Osteoblast (primary cell): ENCODE measurements around the gene FAF1. TPM values are rescaled to one million over a fixed set of nuclear protein-coding genes. Genes with fewer than 3 reads are reported as not detected.

Source experiments
- DNase-seq: peaks from one replicate; pipeline ENCODE4 v3.0.0; 2011; ENCODE audit warnings: low spot score, mixed read lengths; ENCODE audit not compliant: insufficient read length; ENCODE audit errors: missing footprints
- H2AFZ ChIP-seq: 2 replicates; pipeline ENCODE4 v1.6.0; 2011; ENCODE audit warnings: mild to moderate bottlenecking, low read length
- H3K27ac ChIP-seq: 2 replicates; pipeline ENCODE4 v1.5.1; 2011; ENCODE audit warnings: mild to moderate bottlenecking, low read depth, low read length, moderate library complexity
- H3K27me3 ChIP-seq: 2 replicates; pipeline ENCODE4 v1.6.0; 2012; ENCODE audit warnings: mild to moderate bottlenecking, control low read depth, inconsistent platforms, low read length, moderate library complexity; ENCODE audit not compliant: insufficient read depth
- H3K36me3 ChIP-seq: 2 replicates; pipeline ENCODE4 v1.5.1; 2011; ENCODE audit warnings: mild to moderate bottlenecking, low read length, control low read depth, moderate library complexity; ENCODE audit not compliant: insufficient read depth
- H3K4me1 ChIP-seq: 2 replicates; pipeline ENCODE4 v1.5.1; 2011; ENCODE audit warnings: mild to moderate bottlenecking, low read length, control low read depth, moderate library complexity; ENCODE audit not compliant: insufficient read depth
- H3K4me2 ChIP-seq: 2 replicates; pipeline ENCODE4 v1.6.0; 2011; ENCODE audit warnings: mild to moderate bottlenecking, low read length; ENCODE audit not compliant: insufficient read depth
- H3K4me3 ChIP-seq: fragments of 200-600 bp; sonication (generic); 3 replicates; pipeline ENCODE4 v1.5.1; 2012; ENCODE audit warnings: mild to moderate bottlenecking, low read length, inconsistent platforms; ENCODE audit not compliant: insufficient read depth
- H3K79me2 ChIP-seq: 2 replicates; pipeline ENCODE4 v1.6.0; 2012; ENCODE audit warnings: mild to moderate bottlenecking, low read length, control low read depth, inconsistent platforms; ENCODE audit not compliant: insufficient read depth
- H3K9me3 ChIP-seq: 2 replicates; pipeline ENCODE4 v1.5.1; 2011; ENCODE audit warnings: low read depth, low read length, control low read depth
- H4K20me1 ChIP-seq: 2 replicates; pipeline ENCODE4 v1.6.0; 2012; ENCODE audit warnings: mild to moderate bottlenecking, low read length, control low read depth; ENCODE audit not compliant: insufficient read depth
- CTCF ChIP-seq: IDR thresholded peaks from 2 replicates; pipeline ENCODE4 v1.5.1; 2011; ENCODE audit warnings: mild to moderate bottlenecking, low read depth, low read length, moderate library complexity; ENCODE audit errors: extremely low read depth
- total RNA-seq: library from RNA; depleted of rRNA; stranded (reverse); fragments of >200 nt; gene quantifications from 2 replicates; pipeline ENCODE4 v1.2.3, GENCODE V29; 2012

FAF1 gene
- total RNA-seq, 1 donor: 40.5 TPM

DNA sequence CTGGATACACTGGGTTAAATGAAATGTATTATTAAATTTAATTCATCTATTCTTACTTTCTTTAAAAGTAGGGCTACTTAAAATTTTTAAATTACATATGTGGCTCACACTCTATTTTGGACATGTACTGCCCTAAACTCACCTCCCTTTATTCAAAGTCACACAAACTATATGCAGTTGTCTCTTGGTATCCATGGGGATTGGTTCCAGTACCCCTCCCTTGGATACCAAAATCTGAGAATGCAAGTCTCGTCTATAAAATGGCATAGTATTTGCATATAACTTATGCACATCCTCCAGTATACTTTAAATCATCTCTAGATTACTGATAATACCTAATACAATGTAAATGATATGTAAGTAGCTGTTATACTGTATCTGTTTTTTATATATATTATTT, 57.6 kb downstream of the FAF1 start:
- no peak overlapping the region for H3K4me3 ChIP-seq
- H3K4me2 ChIP-seq: no peak overlapping the region
- H3K9me3 ChIP-seq: no peaks in the 10 kb centered on the region
- H4K20me1 ChIP-seq: no peaks in the 10 kb centered on the region
- no peak for TF ChIP-seq CTCF
- peaks cover 23% of the 10 kb centered on the region for H3K79me2 ChIP-seq
- H3K27me3 ChIP-seq: no peaks in the 10 kb centered on the region
- H2AFZ ChIP-seq: no peak overlapping the region
- H3K36me3 ChIP-seq: no peaks in the 10 kb centered on the region
- no peaks in the 10 kb centered on the region for H3K4me1 ChIP-seq
- DNase-seq: no peak
- H3K27ac ChIP-seq: no peak overlapping the region

GRCh38 chr1:50901872-50902271, 58.2 kb downstream of the FAF1 start:
- no peak for DNase-seq
- Histone ChIP-seq H3K79me2 (peaks cover 25% of the 10 kb centered on the region), H2AFZ (no peak overlapping the region), H3K36me3 (no peaks in the 10 kb centered on the region), H3K9me3 (no peaks in the 10 kb centered on the region), H4K20me1 (no peaks in the 10 kb centered on the region), H3K4me1 (no peaks in the 10 kb centered on the region), H3K4me2 (no peak overlapping the region), H3K4me3 (no peak overlapping the region), H3K27ac (no peak overlapping the region), H3K27me3 (no peaks in the 10 kb centered on the region)
- TF ChIP-seq CTCF: no peak

- Histone ChIP-seq H3K9me3 (no peaks in the 10 kb centered on the region), H3K4me2 (no peak overlapping the region), H3K27me3 (no peaks in the 10 kb centered on the region), H3K36me3 (no peaks in the 10 kb centered on the region), H2AFZ (no peak overlapping the region), H3K4me3 (no peak overlapping the region), H4K20me1 (peaks cover 5% of the 10 kb centered on the region), H3K79me2 (peaks cover 44% of the 10 kb centered on the region), H3K27ac (no peak overlapping the region), H3K4me1 (no peaks in the 10 kb centered on the region)
- TF ChIP-seq CTCF: no peak
- DNase-seq: peak; percentile 66
These were observed 61.3 kb downstream of the FAF1 start for GRCh38 chr1:50898773-50899172.

- H2AFZ ChIP-seq: no peak overlapping the region
- TF ChIP-seq CTCF: no peak
- no peaks in the 10 kb centered on the region for H3K9me3 ChIP-seq
- H4K20me1 ChIP-seq: peaks cover 14% of the 10 kb centered on the region
- no peak overlapping the region for H3K4me3 ChIP-seq
- H3K27ac ChIP-seq: no peak overlapping the region
- H3K4me2 ChIP-seq: no peak overlapping the region
- DNase-seq: no peak
- peaks cover 43% of the 10 kb centered on the region for H3K79me2 ChIP-seq
- H3K27me3 ChIP-seq: no peaks in the 10 kb centered on the region
- H3K4me1 ChIP-seq: no peaks in the 10 kb centered on the region
- no peaks in the 10 kb centered on the region for H3K36me3 ChIP-seq
These were observed 65.7 kb downstream of the FAF1 start for GRCh38 chr1:50894340-50894739.
